PC-9 (cell line): Measurements from ENCODE around the gene VANGL1.

ENCODE experiments used
- CTCF ChIP-seq: fragments of 200-600 bp; sonication (generic); conservative IDR thresholded peaks from 2 replicates; pipeline ENCODE4 v1.6.1; 2017; ENCODE audit warnings: mixed run types, antibody characterized with exemption, mild to moderate bottlenecking, moderate library complexity
- EZH2 ChIP-seq: fragments of 200-600 bp; sonication (generic); IDR thresholded peaks from 2 replicates; pipeline ENCODE4 v1.8.0; 2017; ENCODE audit warnings: antibody characterized with exemption, low read depth

GRCh38 chr1:115702959-115703358 is 61.2 kb downstream of the VANGL1 start:
- no peak for TF ChIP-seq EZH2
- no peak for TF ChIP-seq CTCF
